Medulla oblongata (tissue), 1 donor: Measurements from ENCODE around the gene CRHBP.

Experiments
- DNase-seq: peaks from one replicate; pipeline ENCODE4 v3.0.0-alpha.2; 2015; ENCODE audit errors: extremely low spot score

The CRHBP gene

GRCh38 chr5:77015938-77016569 is 63.2 kb downstream of the CRHBP start:
- peak; percentile 86 for DNase-seq

GRCh38 chr5:77016962-77017361 is 64.1 kb downstream of the CRHBP start:
- DNase-seq, result no peak

GRCh38 chr5:77017668-77018067 is 64.8 kb downstream of the CRHBP start:
- no peak for DNase-seq
